Measurements from ENCODE around the gene CETP.

CETP gene

GRCh38 chr16:56935201-56935600 lies 26.5 kb upstream of the CETP start:
- H3K4me3 ChIP-seq (ENCODE audit: low read depth, low read length): peak overlapping the region; percentile 99
- no peak for DNase-seq (ENCODE audit: low read depth)
- TF ChIP-seq, protein P1, sequence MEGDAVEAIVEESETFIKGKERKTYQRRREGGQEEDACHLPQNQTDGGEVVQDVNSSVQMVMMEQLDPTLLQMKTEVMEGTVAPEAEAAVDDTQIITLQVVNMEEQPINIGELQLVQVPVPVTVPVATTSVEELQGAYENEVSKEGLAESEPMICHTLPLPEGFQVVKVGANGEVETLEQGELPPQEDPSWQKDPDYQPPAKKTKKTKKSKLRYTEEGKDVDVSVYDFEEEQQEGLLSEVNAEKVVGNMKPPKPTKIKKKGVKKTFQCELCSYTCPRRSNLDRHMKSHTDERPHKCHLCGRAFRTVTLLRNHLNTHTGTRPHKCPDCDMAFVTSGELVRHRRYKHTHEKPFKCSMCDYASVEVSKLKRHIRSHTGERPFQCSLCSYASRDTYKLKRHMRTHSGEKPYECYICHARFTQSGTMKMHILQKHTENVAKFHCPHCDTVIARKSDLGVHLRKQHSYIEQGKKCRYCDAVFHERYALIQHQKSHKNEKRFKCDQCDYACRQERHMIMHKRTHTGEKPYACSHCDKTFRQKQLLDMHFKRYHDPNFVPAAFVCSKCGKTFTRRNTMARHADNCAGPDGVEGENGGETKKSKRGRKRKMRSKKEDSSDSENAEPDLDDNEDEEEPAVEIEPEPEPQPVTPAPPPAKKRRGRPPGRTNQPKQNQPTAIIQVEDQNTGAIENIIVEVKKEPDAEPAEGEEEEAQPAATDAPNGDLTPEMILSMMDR (conservative IDR thresholded peaks at IDR 0.05; ENCODE audit: low read depth, low read length): no peak

GRCh38 chr16:56936491-56936890 lies 25.3 kb upstream of the CETP start:
- TF ChIP-seq, protein P1 (conservative IDR thresholded peaks at IDR 0.05; ENCODE audit: low read depth, low read length): no peak
- DNase-seq (ENCODE audit: low read depth): no peak
- H3K4me3 ChIP-seq (ENCODE audit: low read depth, low read length): peak overlapping the region; percentile 5

DNA sequence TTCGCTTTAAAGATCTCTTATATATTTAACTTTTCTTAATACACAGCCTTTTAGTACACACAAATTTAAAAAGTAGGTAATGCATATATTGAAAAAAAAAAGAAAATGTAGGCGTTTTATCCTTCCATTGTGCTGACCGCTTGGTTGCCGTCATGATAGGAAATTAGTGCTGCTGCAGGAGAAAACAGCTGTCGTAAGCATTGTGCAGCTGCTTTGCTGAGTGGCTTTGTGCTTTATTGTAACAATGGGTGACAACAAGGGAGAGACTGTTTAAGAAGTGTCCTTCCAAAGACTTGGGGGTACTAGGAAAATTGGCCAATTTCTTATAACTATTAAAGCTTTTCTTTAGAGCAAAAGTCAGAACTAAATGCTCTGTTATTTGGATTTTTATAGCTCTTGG lies 24.8 kb upstream of the CETP start:
- no peak for DNase-seq (ENCODE audit: low read depth)
- H3K4me3 ChIP-seq (ENCODE audit: low read depth, low read length): no peak overlapping the region
- TF ChIP-seq, protein P1 (conservative IDR thresholded peaks at IDR 0.05; ENCODE audit: low read depth, low read length): no peak

DNA sequence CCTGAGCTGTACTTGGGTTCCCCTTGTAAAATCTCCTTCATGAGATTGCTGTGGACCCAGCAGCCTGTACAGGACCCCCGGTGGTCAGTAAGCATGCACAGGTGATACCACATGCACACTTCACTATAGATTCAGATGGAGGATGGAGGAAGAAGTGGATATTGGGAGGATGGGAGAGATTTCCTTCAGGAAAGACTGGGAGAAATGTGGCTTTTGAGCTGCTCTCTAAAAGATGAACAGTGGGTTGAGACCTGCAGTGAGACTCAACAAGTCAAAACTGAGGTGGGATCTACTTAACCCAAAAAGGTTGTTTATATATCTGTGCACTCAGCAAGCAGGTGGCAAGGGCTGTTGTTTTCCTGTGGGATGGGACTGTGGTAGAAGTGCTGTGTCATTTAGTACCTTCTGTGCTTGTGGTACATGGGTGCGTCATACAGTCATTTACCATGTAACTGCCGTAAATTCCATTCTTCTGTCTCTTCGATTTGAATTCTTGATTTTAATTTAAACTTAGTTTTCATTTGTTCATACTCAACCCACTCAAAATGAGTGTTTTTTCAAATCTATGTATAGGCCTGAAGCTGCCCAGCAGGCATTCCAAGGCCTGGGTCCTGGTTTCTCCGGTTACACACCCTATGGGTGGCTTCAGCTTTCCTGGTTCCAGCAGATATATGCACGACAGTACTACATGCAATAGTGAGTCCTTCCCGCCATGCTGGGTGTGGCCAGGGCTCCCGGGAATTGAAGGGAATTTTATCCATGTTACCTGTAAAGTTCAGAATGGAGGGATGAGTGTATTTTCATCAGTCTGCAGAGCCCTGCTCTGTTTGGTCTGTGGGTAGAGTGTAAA lies 22.9 kb upstream of the CETP start:
- no peak overlapping the region for H3K4me3 ChIP-seq (ENCODE audit: low read depth, low read length)
- TF ChIP-seq, protein P1 (conservative IDR thresholded peaks at IDR 0.05; ENCODE audit: low read depth, low read length): no peak
- no peak for DNase-seq (ENCODE audit: low read depth)

DNA sequence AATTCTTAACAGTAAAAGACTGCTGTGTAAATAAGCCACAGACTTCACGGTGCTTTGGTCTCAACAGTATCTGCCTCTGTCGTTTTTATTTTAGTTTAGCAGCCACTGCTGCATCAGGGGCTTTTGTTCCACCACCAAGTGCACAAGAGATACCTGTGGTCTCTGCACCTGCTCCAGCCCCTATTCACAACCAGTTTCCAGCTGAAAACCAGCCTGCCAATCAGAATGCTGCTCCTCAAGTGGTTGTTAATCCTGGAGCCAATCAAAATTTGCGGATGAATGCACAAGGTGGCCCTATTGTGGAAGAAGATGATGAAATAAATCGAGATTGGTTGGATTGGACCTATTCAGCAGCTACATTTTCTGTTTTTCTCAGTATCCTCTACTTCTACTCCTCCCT lies 21.9 kb upstream of the CETP start:
- H3K4me3 ChIP-seq (ENCODE audit: low read depth, low read length): no peak overlapping the region
- TF ChIP-seq, protein P1 (conservative IDR thresholded peaks at IDR 0.05; ENCODE audit: low read depth, low read length): no peak
- no peak for DNase-seq (ENCODE audit: low read depth)

- DNase-seq (ENCODE audit: low read depth): no peak
- H3K4me3 ChIP-seq (ENCODE audit: low read depth, low read length): no peak overlapping the region
- TF ChIP-seq, protein P1 (conservative IDR thresholded peaks at IDR 0.05; ENCODE audit: low read depth, low read length): no peak
Observed at GRCh38 chr16:56941092-56941491, 20.7 kb upstream of the CETP start.

GRCh38 chr16:56941856-56942331 lies 19.9 kb upstream of the CETP start:
- DNase-seq (ENCODE audit: low read depth): no peak
- no peak overlapping the region for H3K4me3 ChIP-seq (ENCODE audit: low read depth, low read length)
- TF ChIP-seq, protein P1 (conservative IDR thresholded peaks at IDR 0.05; ENCODE audit: low read depth, low read length): no peak
